NCI-H446 (cell line): Measurements from ENCODE around the gene PTPDC1.

ENCODE experiments used
- DNase-seq, 2 experiments: peaks; one replicate each; lab custom pipeline; 2025; lab: John Stamatoyannopoulos, UW

Gene PTPDC1

DNA sequence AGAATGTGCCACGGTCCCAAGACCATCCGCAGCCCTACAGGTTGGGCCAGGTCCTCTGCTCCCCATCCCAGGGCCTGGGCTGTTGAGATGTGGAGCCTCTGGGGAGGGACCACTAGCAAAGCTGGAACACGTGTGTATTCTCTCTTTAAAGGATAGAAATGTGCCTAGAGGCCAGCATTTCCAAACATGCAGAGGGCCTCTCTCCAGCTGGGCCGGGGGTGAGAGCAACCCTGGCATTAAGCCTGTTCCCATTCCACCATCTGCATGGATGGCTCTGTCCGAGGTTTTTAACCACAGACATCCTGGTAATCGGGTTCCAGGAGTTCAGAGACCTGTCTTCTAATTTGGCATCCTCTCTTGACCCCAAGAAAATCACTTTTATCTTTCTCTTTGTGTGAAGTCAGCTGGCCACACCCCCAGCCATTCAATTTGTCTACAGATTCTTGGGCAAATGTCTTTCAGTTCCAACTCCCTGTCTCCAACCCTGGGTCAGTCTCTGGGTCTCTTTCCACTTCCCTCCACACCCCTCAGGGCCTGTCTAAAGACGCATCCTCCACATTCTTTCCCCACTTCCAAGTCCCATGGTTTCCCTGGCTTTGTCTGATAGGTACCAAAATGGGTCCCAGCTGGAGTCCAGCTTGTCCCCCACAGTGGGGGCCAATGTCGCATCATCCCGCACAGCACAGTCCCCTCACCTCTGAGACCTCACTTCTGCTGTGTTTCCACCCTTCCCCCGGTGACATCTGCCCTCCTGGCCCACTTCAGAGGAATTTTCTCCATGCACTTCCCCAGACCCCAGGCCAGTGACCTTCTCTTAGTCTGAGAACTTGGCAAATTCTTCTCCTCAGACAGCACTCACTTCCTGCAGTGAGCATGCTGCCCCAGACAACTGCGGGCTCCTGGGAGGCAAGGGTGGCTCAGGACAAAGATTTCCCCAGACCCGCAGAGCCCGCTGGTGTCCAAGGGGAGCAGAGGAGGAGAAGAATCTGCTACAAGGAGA lies 56.8 kb downstream of the PTPDC1 start:
- no peak for DNase-seq

DNA sequence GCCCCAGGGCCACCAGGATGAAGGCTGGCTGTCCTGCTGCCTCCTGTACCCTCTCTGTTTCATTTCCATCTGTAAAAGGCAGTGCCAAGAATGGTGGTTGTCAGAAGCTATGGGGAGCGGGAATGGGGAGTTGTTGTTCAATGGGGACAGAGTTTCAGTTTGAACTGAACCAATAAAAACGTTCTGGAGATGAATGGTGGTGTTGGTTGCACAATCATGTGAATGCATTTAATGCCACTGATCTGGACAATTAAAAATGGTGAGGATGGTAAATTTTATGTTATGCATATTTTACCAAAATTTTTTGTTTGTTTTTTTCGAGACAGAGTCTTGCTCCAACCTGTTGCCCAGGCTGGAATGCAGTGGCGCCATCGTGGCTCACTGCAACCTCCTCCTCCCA lies 58.1 kb downstream of the PTPDC1 start:
- no peak for DNase-seq

DNA sequence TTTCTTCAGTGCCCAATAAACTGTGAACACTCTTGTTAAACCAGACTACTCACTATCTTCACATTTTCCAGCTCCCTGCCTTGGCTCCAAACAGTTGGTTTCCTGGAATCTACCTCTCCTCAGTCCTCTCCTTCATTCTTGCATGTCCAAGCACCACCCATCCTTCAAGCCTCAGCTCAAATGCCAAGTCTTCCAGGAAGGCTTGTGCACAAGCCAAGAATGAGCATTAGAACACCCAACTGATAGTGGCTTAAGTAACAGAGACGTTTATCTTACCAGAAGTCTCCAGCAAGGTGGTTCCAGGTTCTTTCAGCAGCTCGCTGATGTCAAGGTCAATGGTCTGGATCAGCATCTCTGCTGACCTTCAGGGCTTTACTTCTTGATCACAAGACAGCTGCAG lies 60.1 kb downstream of the PTPDC1 start:
- no peak for DNase-seq

DNA sequence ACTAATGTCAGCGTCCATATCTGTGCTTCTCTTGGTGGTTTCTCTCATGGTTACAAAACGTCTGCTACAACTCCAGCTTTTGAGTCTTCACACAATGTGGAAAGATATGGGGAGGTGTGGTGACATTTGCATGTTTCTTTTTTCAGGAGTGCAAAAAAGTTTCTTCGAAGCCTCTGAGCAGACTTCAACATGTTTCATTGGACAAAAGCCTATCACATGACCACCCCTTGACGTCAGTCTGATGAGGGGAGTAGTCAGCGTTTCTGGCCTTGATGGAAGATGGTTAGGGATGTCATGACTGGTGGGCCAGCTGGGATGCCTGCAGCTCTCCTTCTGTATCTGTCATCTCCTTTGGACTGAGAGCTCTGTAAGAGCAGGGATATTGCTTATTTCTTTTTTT lies 61.4 kb downstream of the PTPDC1 start:
- DNase-seq: no peak

DNA sequence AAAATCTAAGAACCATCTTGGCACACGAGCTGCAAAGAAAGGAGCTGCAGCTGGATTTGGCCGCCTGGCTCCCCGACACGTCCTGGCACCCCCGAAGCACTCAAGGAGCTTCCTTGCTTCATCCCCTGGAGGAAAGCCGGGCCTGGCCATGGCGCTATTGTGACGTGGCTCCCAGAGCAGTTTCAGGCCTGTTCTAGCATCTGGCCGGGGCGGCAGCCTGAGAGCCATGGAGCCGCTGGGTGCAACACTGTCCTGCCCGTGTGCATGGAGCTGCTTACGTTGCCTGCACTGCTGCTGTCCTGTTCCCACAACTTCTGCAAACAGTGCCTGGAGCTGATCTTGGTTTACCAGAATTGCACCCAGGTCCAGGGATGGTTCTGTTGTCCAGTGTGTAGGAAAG lies 63.5 kb downstream of the PTPDC1 start:
- no peak for DNase-seq

DNA sequence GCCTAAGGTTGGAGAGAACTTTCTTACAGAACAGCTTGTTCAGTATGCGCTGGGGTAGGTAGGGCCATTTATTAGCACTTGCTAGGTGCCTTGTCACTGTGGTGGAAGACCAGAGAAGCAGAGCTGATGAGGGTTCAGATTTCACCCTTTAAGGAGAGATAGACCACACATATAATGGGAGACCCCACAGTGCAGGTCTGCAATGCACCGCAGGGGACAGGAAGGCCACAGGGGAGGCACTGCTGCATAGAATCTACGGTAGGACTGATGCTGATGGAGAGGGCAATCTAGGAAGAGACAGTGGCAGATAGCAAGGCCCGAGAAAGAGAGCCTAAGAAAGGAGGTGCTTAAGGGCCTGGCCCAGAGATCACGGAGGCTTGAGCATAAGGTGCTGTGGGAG lies 64.2 kb downstream of the PTPDC1 start:
- no peak for DNase-seq

DNA sequence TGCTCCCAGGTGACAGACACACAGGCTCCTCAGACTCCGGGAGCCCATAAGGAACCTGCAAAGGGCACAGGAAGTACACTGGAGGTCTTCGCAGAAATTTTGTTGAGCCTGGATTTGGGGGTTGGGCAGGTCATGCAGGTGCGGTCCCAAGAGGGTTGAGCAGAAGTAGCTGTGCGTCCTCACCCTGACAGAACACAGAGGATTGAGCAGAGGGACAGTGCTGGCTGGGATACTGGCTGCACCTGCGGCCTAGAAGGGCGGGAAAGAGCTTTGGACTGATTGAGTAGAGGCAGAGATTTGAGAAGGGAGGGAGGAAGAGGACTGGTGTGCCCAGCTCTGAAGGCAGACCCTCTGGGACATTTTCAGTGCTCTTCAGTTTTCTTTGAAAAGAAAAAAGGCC lies 65.4 kb downstream of the PTPDC1 start:
- no peak for DNase-seq

DNA sequence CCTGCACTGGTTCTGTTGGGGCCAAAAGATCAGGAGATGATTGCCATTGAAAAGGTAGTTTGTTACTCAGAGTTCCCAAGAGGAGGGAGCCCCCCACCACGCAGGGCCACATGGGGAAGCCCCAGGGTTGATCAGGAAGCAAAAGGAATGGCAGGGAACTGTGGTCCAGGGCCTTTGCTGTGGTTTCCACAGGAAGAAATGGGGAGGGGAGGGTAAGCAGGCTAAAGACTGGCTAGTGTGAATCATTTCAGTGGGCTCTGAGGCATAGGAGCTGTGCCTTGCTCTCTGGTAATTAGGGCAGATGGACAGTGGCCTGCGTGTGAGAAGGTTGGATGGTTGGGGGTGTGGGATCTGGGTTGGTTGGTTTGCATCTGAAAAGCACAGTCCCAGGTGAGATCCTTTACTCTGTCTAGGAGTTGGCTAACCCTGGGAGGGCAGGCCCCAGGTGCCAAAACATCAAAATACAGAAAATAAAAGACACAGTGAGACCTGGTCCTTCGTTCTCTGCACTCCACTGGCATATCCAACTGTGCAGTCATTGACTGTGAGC lies 66.1 kb downstream of the PTPDC1 start:
- no peak for DNase-seq

DNA sequence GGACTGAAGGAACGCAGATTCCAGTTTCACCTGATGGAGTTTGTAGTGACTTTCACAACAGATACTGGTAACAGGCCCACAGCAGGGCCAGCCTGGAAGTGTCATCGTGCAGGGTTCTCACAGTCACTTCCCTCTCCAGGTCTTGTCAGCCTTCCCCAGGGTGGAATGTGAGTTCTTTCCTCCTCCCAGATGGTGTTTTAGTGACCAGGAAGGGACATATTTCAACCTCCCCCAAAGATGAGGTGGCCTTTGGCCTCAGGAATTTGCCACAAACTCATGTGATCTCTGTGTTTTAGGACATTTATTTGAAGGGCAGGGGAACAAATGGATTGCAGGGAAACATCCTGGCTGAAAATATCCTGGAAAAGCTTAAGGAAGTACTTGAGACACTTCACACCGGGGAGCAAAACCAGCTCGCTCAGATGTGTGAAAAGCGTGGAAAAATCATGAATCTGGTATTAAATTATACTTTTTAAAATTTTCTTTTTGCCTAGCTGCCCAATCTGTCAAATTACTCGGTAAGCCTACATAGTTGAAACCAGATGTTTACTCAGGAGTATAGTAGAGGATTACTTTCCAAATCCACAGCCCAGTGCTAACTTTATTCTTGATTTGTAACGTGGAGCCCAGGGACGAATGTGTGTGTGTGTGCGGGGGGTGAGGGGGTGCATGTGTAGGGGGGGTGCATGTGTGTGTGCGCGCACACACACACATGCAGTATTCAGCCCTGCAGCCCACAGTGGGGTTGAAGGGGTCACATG lies 66.8 kb downstream of the PTPDC1 start:
- DNase-seq: no peak

DNA sequence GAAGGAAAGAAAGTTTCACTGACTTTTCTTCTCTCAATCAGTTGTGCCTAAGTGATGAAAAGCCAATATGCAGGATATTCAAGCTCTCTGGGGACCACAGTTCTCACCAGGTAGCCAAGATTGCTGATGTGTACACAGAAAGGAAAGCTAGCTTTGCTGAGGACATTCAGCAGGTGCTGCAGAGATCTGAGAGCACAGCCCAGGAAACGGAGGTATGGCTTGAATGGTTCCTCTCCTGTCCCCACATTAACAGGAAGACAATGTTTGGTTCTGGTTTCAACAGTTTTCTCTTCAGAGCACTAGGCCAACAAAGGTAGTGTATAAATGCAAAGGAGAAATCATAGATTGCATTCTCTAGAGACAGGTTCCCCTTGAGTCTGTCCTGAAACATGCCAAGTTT lies 69.6 kb downstream of the PTPDC1 start:
- DNase-seq: no peak

DNA sequence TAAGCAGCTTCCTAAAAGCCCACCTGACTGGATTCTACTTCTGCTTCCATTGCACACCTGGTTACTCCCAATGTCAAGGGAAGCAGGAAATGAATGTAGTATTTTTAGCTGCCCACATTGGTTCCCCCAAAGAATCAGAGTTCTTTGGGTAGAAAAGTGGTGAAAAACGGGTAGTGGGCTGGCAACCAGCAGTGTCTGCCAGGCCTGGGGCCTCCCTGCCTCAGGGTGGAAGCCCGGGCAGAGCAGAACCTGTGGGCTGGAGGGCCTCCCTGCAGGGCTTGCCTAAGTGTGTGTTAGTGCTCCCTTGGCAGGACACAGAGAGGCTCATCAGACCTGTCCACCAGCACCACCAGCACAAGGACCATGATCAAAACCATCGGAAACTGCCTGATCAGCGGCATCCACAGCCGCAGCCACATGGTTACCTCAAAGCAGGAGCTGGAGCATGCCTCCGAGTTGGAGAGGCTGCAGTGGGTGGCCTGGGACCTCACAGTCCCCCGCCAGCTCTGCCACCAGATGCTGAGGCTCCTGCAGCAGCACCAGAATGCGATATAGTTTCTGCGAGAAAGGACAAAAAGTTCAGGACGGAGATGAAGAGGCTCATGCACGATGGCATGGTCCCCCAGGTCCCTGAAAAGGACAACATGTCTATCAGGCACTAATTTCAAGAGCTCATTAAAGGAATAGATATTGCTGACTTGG lies 72.2 kb downstream of the PTPDC1 start:
- no peak for DNase-seq

DNA sequence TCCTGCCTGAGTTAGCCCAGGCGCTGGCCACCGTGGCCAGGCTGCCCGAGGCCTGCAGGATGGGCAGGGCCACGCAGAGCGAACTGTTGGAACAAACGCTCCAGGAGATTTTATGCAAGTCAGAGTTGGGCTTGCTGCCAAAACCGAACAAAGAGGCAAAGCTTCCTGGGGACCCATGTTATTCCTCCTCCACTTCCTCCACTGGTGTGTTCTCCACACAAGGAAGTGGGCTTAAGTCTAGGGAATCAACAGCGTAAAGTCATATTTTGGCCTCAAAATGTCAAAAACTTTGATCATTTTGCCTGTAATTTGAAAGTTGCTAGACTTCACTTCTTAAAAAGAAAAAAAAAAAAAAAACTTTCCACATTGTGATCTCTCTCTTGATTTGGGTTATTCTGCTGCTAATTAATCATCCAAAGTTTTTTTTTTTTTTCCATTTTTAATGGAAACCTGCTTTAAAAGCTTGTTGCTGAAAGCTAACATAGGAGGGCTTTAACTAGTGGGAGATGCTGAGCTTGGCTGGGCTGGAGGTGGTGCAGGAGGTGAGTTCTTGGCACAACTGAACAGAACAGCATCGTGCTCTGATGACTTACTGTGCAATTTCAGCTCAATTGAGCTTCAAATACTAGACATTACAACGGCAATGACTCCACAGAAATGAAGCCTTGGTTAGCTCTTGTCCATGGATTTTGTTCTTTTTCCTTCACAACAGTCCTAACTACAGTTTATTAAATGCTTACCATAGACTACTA lies 73.0 kb downstream of the PTPDC1 start:
- DNase-seq: peak in 1 of 2 experiments; percentile 5
